H1 (cell line): ENCODE results near the gene LDLRAP1. TPM values are rescaled to one million over a fixed set of nuclear protein-coding genes. Genes with fewer than 3 reads are reported as not detected.

ENCODE experiments used
- CTCF ChIA-PET: fragments of 300-600 bp; sonication (Branson Sonifier 250); formaldehyde crosslinking; loops from one replicate; lab custom pipeline; 2021; ENCODE audit not compliant: partially characterized antibody; lab: Charles Lee
- POLR2A ChIA-PET: fragments of 300-600 bp; sonication (Branson Sonifier 250); formaldehyde crosslinking; loops from one replicate; lab custom pipeline; 2021; ENCODE audit warnings: inconsistent platforms; ENCODE audit not compliant: partially characterized antibody; lab: Charles Lee
- DNase-seq, 2 experiments: peaks; one replicate each; pipeline versions ENCODE4 v3.0.0 to v3.0.0-alpha.2; 2010 to 2022; ENCODE audit warnings: low spot score in 2 of 2, low read depth in 1 of 2, mixed read lengths in 1 of 2
- FAIRE-seq: peaks from 2 replicates; lab custom pipeline; 2011; peaks lifted over from hg19 to GRCh38; lab: Jason Lieb, UNC
- H2AFZ ChIP-seq: 2 replicates; pipeline ENCODE4 v1.8.1; 2012; ENCODE audit warnings: low read length, inconsistent platforms
- H2AK5ac ChIP-seq: 2 replicates; pipeline ENCODE4 v1.6.1; 2013; ENCODE audit warnings: low read depth, low read length
- H2BK120ac ChIP-seq: replicated peaks from 2 replicates; pipeline ENCODE3; 2013; ENCODE audit warnings: low read depth, low read length, inconsistent platforms
- H2BK12ac ChIP-seq: 2 replicates; pipeline ENCODE4 v1.6.1; 2013; ENCODE audit warnings: low read depth, low read length
- H2BK15ac ChIP-seq: 2 replicates; pipeline ENCODE4 v1.6.1; 2013; ENCODE audit warnings: low read length
- H2BK20ac ChIP-seq: 2 replicates; pipeline ENCODE4 v1.6.1; 2013; ENCODE audit warnings: low read length
- H2BK5ac ChIP-seq: 2 replicates; pipeline ENCODE4 v1.6.1; 2013; ENCODE audit warnings: low read depth, low read length
- H3K14ac ChIP-seq: 2 replicates; pipeline ENCODE4 v1.6.1; 2013; ENCODE audit warnings: inconsistent platforms; ENCODE audit not compliant: insufficient read length
- H3K18ac ChIP-seq: 2 replicates; pipeline ENCODE4 v1.6.1; 2013; ENCODE audit warnings: low read length; ENCODE audit errors: extremely low read depth
- H3K23ac ChIP-seq: 2 replicates; pipeline ENCODE4 v1.6.1; 2013; ENCODE audit warnings: inconsistent platforms; ENCODE audit not compliant: insufficient read length
- H3K23me2 ChIP-seq: 2 replicates; pipeline ENCODE4 v1.6.1; 2013; ENCODE audit warnings: low read depth, low read length
- H3K27ac ChIP-seq: 2 replicates; pipeline ENCODE4 v1.6.1; 2011; ENCODE audit warnings: low read depth, low read length, inconsistent platforms
- H3K27me3 ChIP-seq, 4 experiments: replicated peaks in 1 of 4; 1 replicate in 1 of 4; 2 replicates in 3 of 4; pipeline versions ENCODE4 v1.6.1 to v1.8.1; 2011 to 2013; ENCODE audit warnings: low read length in 3 of 4, mild to moderate bottlenecking in 3 of 4, inconsistent platforms in 2 of 4, mixed read lengths in 2 of 4, moderate library complexity in 1 of 4; ENCODE audit not compliant: control insufficient read depth in 3 of 4, insufficient read depth in 3 of 4; ENCODE audit errors: extremely low read depth in 1 of 4
- H3K36me3 ChIP-seq, 4 experiments: 2 replicates each; pipeline versions ENCODE4 v1.6.1 to v1.8.1; 2011 to 2013; ENCODE audit warnings: mild to moderate bottlenecking in 4 of 4, low read length in 3 of 4, moderate library complexity in 2 of 4, control low read depth in 1 of 4, inconsistent platforms in 1 of 4; ENCODE audit not compliant: insufficient read depth in 4 of 4, control insufficient read depth in 2 of 4
- H3K4ac ChIP-seq: replicated peaks from 2 replicates; pipeline ENCODE3; 2013; ENCODE audit warnings: low read length, low read depth, mixed read lengths, inconsistent platforms; ENCODE audit not compliant: insufficient read length
- H3K4me1 ChIP-seq, 4 experiments: replicated peaks in 1 of 4; 1 replicate in 1 of 4; 2 replicates in 3 of 4; pipeline versions ENCODE4 v1.6.1 to v1.8.1; 2011 to 2013; ENCODE audit warnings: low read length in 3 of 4, inconsistent platforms in 2 of 4, mixed read lengths in 1 of 4; ENCODE audit not compliant: insufficient read depth in 4 of 4, control insufficient read depth in 3 of 4
- H3K4me2 ChIP-seq, 2 experiments: 2 replicates each; pipeline versions ENCODE4 v1.6.1 to v1.8.1; 2011 to 2013; ENCODE audit warnings: low read depth in 2 of 2, low read length in 2 of 2, control low read depth in 1 of 2, inconsistent platforms in 1 of 2, mild to moderate bottlenecking in 1 of 2; ENCODE audit not compliant: insufficient read depth in 1 of 2
- H3K4me3 ChIP-seq, 4 experiments: fragments of 200-600, 300-600 bp in 1 of 4; sonication (generic), shearing (Covaris generic), sonication (Bioruptor Twin) in 1 of 4; 2 replicates each; pipeline versions ENCODE4 v1.5.1 to v1.8.1; 2011 to 2016; ENCODE audit warnings: low read length in 4 of 4, low read depth in 3 of 4, control low read depth in 2 of 4, inconsistent platforms in 2 of 4, mild to moderate bottlenecking in 2 of 4, mixed read lengths in 1 of 4, moderate library complexity in 1 of 4; ENCODE audit not compliant: insufficient read depth in 2 of 4; ENCODE audit errors: extremely low read depth in 1 of 4
- H3K56ac ChIP-seq: replicated peaks from 2 replicates; pipeline ENCODE3; 2013; ENCODE audit warnings: low read depth, mild to moderate bottlenecking, mixed read lengths, low read length, inconsistent platforms; ENCODE audit not compliant: insufficient read length
- H3K79me1 ChIP-seq: 2 replicates; pipeline ENCODE4 v1.6.1; 2013; ENCODE audit warnings: low read depth, low read length, control low read depth
- H3K79me2 ChIP-seq, 2 experiments: 2 replicates each; pipeline versions ENCODE4 v1.6.1 to v1.8.1; 2012 to 2013; ENCODE audit warnings: low read length in 2 of 2, mild to moderate bottlenecking in 2 of 2, inconsistent platforms in 1 of 2; ENCODE audit not compliant: insufficient read depth in 2 of 2, control insufficient read depth in 1 of 2
- H3K9ac ChIP-seq, 4 experiments: replicated peaks in 1 of 4; 1 replicate in 1 of 4; 2 replicates in 3 of 4; pipeline versions ENCODE4 v1.6.1 to v1.8.1; 2011 to 2013; ENCODE audit warnings: low read depth in 3 of 4, low read length in 3 of 4, control low read depth in 2 of 4, mild to moderate bottlenecking in 2 of 4, moderate library complexity in 2 of 4, inconsistent platforms in 1 of 4; ENCODE audit errors: extremely low read depth in 1 of 4
- H3K9me3 ChIP-seq, 2 experiments: 2 replicates each; pipeline versions ENCODE4 v1.6.1 to v1.8.1; 2012 to 2013; ENCODE audit warnings: mild to moderate bottlenecking in 2 of 2, moderate library complexity in 2 of 2, control low read depth in 1 of 2, inconsistent platforms in 1 of 2, low read depth in 1 of 2, low read length in 1 of 2, mixed read lengths in 1 of 2; ENCODE audit not compliant: insufficient read depth in 2 of 2
- H4K20me1 ChIP-seq, 2 experiments: replicated peaks in 1 of 2; 2 replicates each; pipeline versions ENCODE3 to v1.8.1; 2011 to 2013; ENCODE audit warnings: inconsistent platforms in 2 of 2, low read length in 2 of 2, mild to moderate bottlenecking in 1 of 2; ENCODE audit not compliant: insufficient read depth in 2 of 2, control insufficient read depth in 1 of 2
- H4K5ac ChIP-seq: 2 replicates; pipeline ENCODE4 v1.6.1; 2013; ENCODE audit warnings: low read length, low read depth, mixed read lengths, inconsistent platforms; ENCODE audit not compliant: insufficient read length
- H4K8ac ChIP-seq: 2 replicates; pipeline ENCODE4 v1.8.0; 2013; ENCODE audit warnings: mild to moderate bottlenecking, moderate library complexity, low read length, inconsistent platforms; ENCODE audit not compliant: insufficient read depth; ENCODE audit errors: extremely low read depth
- H4K91ac ChIP-seq: replicated peaks from 2 replicates; pipeline ENCODE3; 2013; ENCODE audit warnings: low read length, mixed read lengths, inconsistent platforms; ENCODE audit not compliant: insufficient read length
- SRF ChIP-seq: IDR thresholded peaks from 2 replicates; pipeline ENCODE4 v1.6.1; 2011; ENCODE audit warnings: mild to moderate bottlenecking, low read depth, low read length, moderate library complexity
- ZNF274 ChIP-seq: IDR thresholded peaks from 2 replicates; pipeline ENCODE4 v1.7.0; 2012; ENCODE audit warnings: low read length, borderline replicate concordance; ENCODE audit errors: extremely low read depth
- WGBS, 2 experiments: shearing (Covaris generic) in 1 of 2; methylation state at CpG; one replicate each; pipeline versions ENCODE4 v1.1.6 to v1.1.7; 2013 to 2015; ENCODE audit warnings: low lambda C conversion rate in 2 of 2, mixed read lengths in 2 of 2, inconsistent platforms in 1 of 2, low coverage in 1 of 2, missing lambda C conversion rate in 1 of 2; ENCODE audit not compliant: insufficient replicate concordance in 2 of 2, insufficient coverage in 1 of 2, insufficient read length in 1 of 2; ENCODE audit errors: extremely low coverage in 1 of 2, missing lambda C conversion rate in 1 of 2; 5-methylcytosine and 5-hydroxymethylcytosine counted together
- polyA plus RNA-seq, 7 experiments: library from polyadenylated mRNA; depleted of rRNA in 3 of 7; stranded (reverse) in 5 of 7; unstranded in 2 of 7; fragments of >200 nt in 5 of 7; fragments of 200-250 nt in 2 of 7; gene quantifications; 1 replicate in 5 of 7; 2 replicates in 1 of 7; 4 replicates in 1 of 7; pipeline versions ENCODE4 v1.2.1 to v1.2.3, GENCODE V29; 2011 to 2013; ENCODE audit warnings: missing spikeins in 2 of 7, mixed read lengths in 2 of 7
- total RNA-seq: library from RNA; stranded (reverse); fragmentation: NEBNext Ultra II Directional; extraction: Animal tissue kit (Norgen Biotek cat#: 25700); gene quantifications from 2 replicates; pipeline ENCODE4 v1.2.1, GENCODE V29; 2021
- TF ChIP-seq, protein P1 (sequence below): IDR thresholded peaks from 2 replicates; pipeline ENCODE4 v1.6.1; 2011; ENCODE audit warnings: low read depth, mild to moderate bottlenecking, low read length; ENCODE audit not compliant: insufficient read depth
- TF ChIP-seq, protein P2 (sequence below): IDR thresholded peaks from 2 replicates; pipeline ENCODE4 v1.6.1; 2012; ENCODE audit warnings: inconsistent platforms

LDLRAP1 gene
- total and polyA plus RNA-seq, 2 of the 8 experiments (the other 6 are each of a cell fraction or from before 2014, with no cell fraction given) = 12.8 to 13.2 TPM

DNA sequence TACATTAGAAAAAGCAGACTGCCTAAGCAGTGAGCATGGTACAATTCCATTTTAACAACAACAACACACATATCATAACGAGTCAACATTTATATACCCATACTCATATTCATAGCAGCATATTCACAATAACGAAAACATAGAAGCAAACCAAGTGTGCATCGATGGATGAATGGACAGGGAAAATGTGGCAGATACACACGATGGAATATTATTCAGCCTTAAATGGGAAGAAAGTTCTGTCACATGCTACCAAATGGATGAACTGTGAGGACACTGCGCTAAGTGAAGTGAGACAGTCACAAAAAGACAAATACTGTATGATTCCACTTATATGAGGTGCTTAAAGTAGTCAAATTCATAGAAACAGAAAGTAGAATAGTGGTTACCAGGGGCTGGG lies 63.7 kb downstream of the LDLRAP1 start:
- Histone ChIP-seq H2AK5ac (no peak overlapping the region), H3K9me3 (peaks cover 0 to 3% of the 10 kb centered on the region in 2 experiments; a peak in 1 of 4 replicates), H2BK20ac (no peak overlapping the region), H4K8ac (no peak overlapping the region), H3K79me2 (no peaks in the 10 kb centered on the region), H2BK5ac (no peak overlapping the region), H2BK15ac (no peak overlapping the region), H3K4me1 (no peaks in the 10 kb centered on the region), H3K14ac (no peak overlapping the region), H4K91ac (no peak overlapping the region), H3K56ac (no peak overlapping the region), H3K9ac (no peak overlapping the region), H2BK12ac (no peak overlapping the region), H2AFZ (no peak overlapping the region), H3K4me3 (no peak overlapping the region), H2BK120ac (no peak overlapping the region), H3K4ac (no peak overlapping the region), H3K4me2 (no peak overlapping the region), H3K27me3 (no peaks in the 10 kb centered on the region), H3K23ac (no peak overlapping the region), H3K18ac (no peak overlapping the region), H3K79me1 (no peaks in the 10 kb centered on the region), H3K36me3 (no peaks in the 10 kb centered on the region), H3K27ac (no peak overlapping the region), H3K23me2 (no peaks in the 10 kb centered on the region), H4K20me1 (no peaks in the 10 kb centered on the region), H4K5ac (no peak overlapping the region)
- ChIA-PET POLR2A (interaction anchor here (0.7 kb wide), 1 partner anchor 202 kb away, joined by 3 read pairs; no protein-coding TSS in a partner anchor), CTCF (interaction anchor here (1.1 to 5.9 kb wide), 3 partner anchors 31 to 38 kb away, joined by 3 to 34 read pairs (median 3); no protein-coding TSS in a partner anchor)
- TF ChIP-seq, protein P1, sequence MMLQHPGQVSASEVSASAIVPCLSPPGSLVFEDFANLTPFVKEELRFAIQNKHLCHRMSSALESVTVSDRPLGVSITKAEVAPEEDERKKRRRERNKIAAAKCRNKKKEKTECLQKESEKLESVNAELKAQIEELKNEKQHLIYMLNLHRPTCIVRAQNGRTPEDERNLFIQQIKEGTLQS = no peak
- no peak for TF ChIP-seq ZNF274
- no peak for TF ChIP-seq SRF
- TF ChIP-seq, protein P2, sequence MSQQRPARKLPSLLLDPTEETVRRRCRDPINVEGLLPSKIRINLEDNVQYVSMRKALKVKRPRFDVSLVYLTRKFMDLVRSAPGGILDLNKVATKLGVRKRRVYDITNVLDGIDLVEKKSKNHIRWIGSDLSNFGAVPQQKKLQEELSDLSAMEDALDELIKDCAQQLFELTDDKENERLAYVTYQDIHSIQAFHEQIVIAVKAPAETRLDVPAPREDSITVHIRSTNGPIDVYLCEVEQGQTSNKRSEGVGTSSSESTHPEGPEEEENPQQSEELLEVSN = no peak
- 84 to 100% methylated on average over 1 to 5 of the region's 5 CpGs for WGBS, 2 experiments
- FAIRE-seq (no peak), DNase-seq (no peak)
